Spleen (tissue), 11 donors: ENCODE data around the gene EYS. TPM values are rescaled to one million over a fixed set of nuclear protein-coding genes. Genes with fewer than 3 reads are reported as not detected.
A peak's percentile ranks its signal among the peaks of the same experiment; 100 is the strongest.

ENCODE experiments used
- DNase-seq: peaks from one replicate; pipeline ENCODE4 v3.0.0-alpha.2; 2020
- H3K27ac ChIP-seq, 8 donors: fragments of 200-600 bp; sonication (generic) in 7 of 8; 1 replicate in 4 of 8; 2 replicates in 4 of 8; pipeline versions ENCODE4 v1.5.0 to v1.8.0; 2016 to 2021; ENCODE audit warnings: inconsistent platforms in 4 of 8, mild to moderate bottlenecking in 4 of 8, moderate library complexity in 1 of 8
- H3K27me3 ChIP-seq, 7 donors: fragments of 200-600 bp; sonication (generic) in 6 of 7; replicated peaks in 1 of 7; 1 replicate in 4 of 7; 2 replicates in 3 of 7; pipeline versions ENCODE4 v1.5.0 to v1.8.0; 2016 to 2021; ENCODE audit warnings: inconsistent platforms in 3 of 7, mild to moderate bottlenecking in 1 of 7
- H3K36me3 ChIP-seq, 6 donors: fragments of 200-600 bp; sonication (generic) in 5 of 6; 1 replicate in 4 of 6; 2 replicates in 2 of 6; pipeline versions ENCODE4 v1.5.0 to v1.8.0; 2016 to 2021; ENCODE audit warnings: inconsistent platforms in 2 of 6
- H3K4me1 ChIP-seq, 6 donors: fragments of 200-600 bp; sonication (generic) in 5 of 6; 1 replicate in 3 of 6; 2 replicates in 3 of 6; pipeline versions ENCODE4 v1.5.0 to v1.8.0; 2016 to 2021; ENCODE audit warnings: inconsistent platforms in 3 of 6
- H3K4me3 ChIP-seq, 8 donors: fragments of 200-600 bp; sonication (generic) in 7 of 8; 1 replicate in 4 of 8; 2 replicates in 4 of 8; pipeline versions ENCODE4 v1.5.0 to v1.8.0; 2016 to 2021; ENCODE audit warnings: inconsistent platforms in 4 of 8, mild to moderate bottlenecking in 4 of 8, moderate library complexity in 2 of 8
- H3K9me3 ChIP-seq, 8 donors: fragments of 200-600 bp; sonication (generic) in 7 of 8; 1 replicate in 4 of 8; 2 replicates in 4 of 8; pipeline versions ENCODE4 v1.5.0 to v1.8.0; 2016 to 2021; ENCODE audit warnings: inconsistent platforms in 4 of 8
- POLR2A ChIP-seq, 3 donors: fragments of 450-650 bp; IDR thresholded peaks; one replicate each; pipeline ENCODE4 v1.5.1; 2017; ENCODE audit warnings: antibody characterized with exemption in 3 of 3, mild to moderate bottlenecking in 1 of 3
- POLR2AphosphoS5 ChIP-seq, 3 donors: sonication (generic); formaldehyde crosslinking; IDR thresholded peaks; one replicate each; pipeline ENCODE4 v1.5.1; 2017; ENCODE audit warnings: antibody characterized with exemption in 3 of 3
- WGBS, 5 donors: extraction: QIAGEN DNeasy Blood & Tissue Kit in 3 of 5; methylation state at CpG; one replicate each; pipeline versions ENCODE4 v1.1.5 to v1.1.7; 2013 to 2018; 5-methylcytosine and 5-hydroxymethylcytosine counted together
- intact Hi-C: fragments of 100-400 bp; cut with DNase I; formaldehyde crosslinking; loops from one replicate; pipeline ENCODE4 v1.15.0; 2023; ENCODE audit warnings: low total_unique reads
- polyA plus RNA-seq, 3 donors: library from polyadenylated mRNA; stranded (reverse); fragments of 200-250 nt; gene quantifications; one replicate each; pipeline ENCODE4 v1.2.1, GENCODE V29; 2013
- total RNA-seq, 7 donors: library from RNA; depleted of rRNA in 3 of 7; stranded (reverse); fragments of >200 nt in 3 of 7; fragmentation: NEBNext Ultra II Directional in 4 of 7; extraction: Animal tissue kit (Norgen Biotek cat#: 25700) in 4 of 7; gene quantifications; one replicate each; pipeline versions ENCODE4 v1.1.0 to v1.2.1, GENCODE V29; 2016 to 2021
- TF ChIP-seq, protein P1 (sequence below), 11 experiments: fragments of 200-600 bp in 7 of 11; fragments of 450-650 bp in 4 of 11; sonication (generic) in 4 of 11; IDR thresholded peaks in 8 of 11; conservative IDR thresholded peaks in 3 of 11; 1 replicate in 7 of 11; 2 replicates in 4 of 11; pipeline versions ENCODE4 v1.4.0 to v1.8.0; 2016 to 2021; ENCODE audit warnings: antibody characterized with exemption in 11 of 11, inconsistent platforms in 4 of 11, mild to moderate bottlenecking in 1 of 11
- donor health status: healthy with polysubstance abuse.
- donor health status: DM: no; HTN: no; CAD: no; lungs with moderate emphysema.
- donor health status: DM: no; HTN: no; CAD: no.
- donor health status: Bipolar disorder and iron deficiency.
- donor health status: healthy.
- donor health status: DM: no; HTN: no; CAD: no.
- donor health status: DM: yes; HTN: yes; CAD: no.

The EYS gene
- total and polyA plus RNA-seq, 10 donors = under 0.01 to 0.72 (median 0.28) TPM; not detected in 5

DNA sequence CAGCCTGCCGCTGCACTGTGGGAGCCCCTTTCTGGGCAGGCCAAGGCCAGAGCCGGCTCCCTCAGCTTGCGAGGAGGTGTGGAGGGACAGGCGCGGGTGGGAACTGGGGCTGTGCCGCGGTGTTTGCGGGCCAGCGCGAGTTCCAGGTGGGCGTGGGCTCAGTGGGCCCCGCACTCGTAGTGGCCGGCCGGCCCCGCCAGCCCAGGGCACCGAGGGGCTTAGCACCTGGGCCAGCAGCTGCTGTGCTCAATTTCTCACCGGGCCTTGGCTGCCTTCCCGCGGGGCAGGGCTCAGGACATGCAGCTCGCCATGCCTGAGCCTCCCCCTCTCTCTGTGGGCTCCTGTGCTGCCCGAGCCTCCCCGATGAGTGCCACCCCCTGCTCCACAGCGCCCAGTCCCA, 1683.3 kb downstream of the EYS start:
- 88 to 98% (median 96%) methylated on average over 16 to 24 of the region's 24 CpGs for WGBS, 5 donors
- no peak overlapping the region for H3K27ac ChIP-seq
- intact Hi-C loops = no loop called here
- H3K4me3 ChIP-seq = no peak overlapping the region
- H3K4me1 ChIP-seq = no peaks in the 10 kb centered on the region
- DNase-seq = no peak
- no peaks in the 10 kb centered on the region for H3K27me3 ChIP-seq
- no peaks in the 10 kb centered on the region for H3K36me3 ChIP-seq
- peaks cover 0 to 27% (median 6%) of the 10 kb centered on the region in 8 donors for H3K9me3 ChIP-seq
- TF ChIP-seq POLR2A (IDR thresholded peaks at IDR 0.05) (no peak), POLR2AphosphoS5 (IDR thresholded peaks at IDR 0.05) (no peak)
- TF ChIP-seq, protein P1, sequence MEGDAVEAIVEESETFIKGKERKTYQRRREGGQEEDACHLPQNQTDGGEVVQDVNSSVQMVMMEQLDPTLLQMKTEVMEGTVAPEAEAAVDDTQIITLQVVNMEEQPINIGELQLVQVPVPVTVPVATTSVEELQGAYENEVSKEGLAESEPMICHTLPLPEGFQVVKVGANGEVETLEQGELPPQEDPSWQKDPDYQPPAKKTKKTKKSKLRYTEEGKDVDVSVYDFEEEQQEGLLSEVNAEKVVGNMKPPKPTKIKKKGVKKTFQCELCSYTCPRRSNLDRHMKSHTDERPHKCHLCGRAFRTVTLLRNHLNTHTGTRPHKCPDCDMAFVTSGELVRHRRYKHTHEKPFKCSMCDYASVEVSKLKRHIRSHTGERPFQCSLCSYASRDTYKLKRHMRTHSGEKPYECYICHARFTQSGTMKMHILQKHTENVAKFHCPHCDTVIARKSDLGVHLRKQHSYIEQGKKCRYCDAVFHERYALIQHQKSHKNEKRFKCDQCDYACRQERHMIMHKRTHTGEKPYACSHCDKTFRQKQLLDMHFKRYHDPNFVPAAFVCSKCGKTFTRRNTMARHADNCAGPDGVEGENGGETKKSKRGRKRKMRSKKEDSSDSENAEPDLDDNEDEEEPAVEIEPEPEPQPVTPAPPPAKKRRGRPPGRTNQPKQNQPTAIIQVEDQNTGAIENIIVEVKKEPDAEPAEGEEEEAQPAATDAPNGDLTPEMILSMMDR (IDR thresholded peaks at IDR 0.05 in 8 of 11, conservative IDR thresholded peaks at IDR 0.05 in 3 of 11) = no peak

DNA sequence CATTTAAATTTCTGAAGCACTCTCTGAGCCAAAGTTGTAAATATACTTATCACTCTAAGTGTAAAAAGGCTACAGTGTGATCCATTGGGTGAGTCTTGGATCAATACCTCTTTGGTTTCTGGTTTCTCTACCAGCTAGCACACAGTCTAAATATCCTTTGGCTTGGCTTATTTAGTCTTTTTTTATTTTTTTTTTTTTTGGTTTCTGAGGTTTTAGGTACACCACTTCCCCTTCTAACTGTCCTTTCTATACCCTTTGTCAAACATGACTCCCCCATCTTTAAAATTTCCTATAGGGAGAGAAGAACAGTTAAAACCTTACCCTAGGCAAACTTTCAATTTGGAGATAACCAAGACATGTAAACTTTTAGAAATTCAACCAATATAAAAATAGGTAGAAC, 1692.4 kb downstream of the EYS start:
- H3K27me3 ChIP-seq = no peaks in the 10 kb centered on the region
- no peak overlapping the region for H3K4me3 ChIP-seq
- no peaks in the 10 kb centered on the region for H3K36me3 ChIP-seq
- H3K4me1 ChIP-seq = peaks cover 0 to 3% (median 0%) of the 10 kb centered on the region in 6 donors
- H3K27ac ChIP-seq = no peak overlapping the region
- intact Hi-C loops = no loop called here
- no peak for DNase-seq
- H3K9me3 ChIP-seq = peaks cover 0 to 4% (median 0%) of the 10 kb centered on the region in 8 donors
- TF ChIP-seq, protein P1 (IDR thresholded peaks at IDR 0.05 in 8 of 11, conservative IDR thresholded peaks at IDR 0.05 in 3 of 11) = no peak

DNA sequence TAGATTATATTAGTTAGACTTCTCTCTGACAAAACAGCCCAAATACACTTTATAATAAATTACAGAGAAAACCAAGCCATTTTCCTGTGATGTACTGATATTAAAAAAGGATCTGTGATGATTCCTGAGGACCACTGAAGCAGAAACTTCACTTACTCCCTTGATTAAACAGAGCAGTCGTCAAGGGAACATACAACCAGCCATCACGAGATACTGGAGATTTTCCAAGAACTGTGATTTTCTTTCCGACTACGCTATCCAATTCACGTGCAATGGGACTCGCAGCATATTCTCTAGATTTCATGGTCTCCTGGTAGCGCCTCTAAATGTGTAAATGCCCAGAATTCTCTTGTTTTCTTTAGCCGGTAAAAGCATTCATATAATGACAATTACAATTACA, 1694.0 kb downstream of the EYS start:
- 56 to 83% (median 73%) methylated on average over 8 of the region's 8 CpGs for WGBS, 5 donors
- no peaks in the 10 kb centered on the region for H3K36me3 ChIP-seq
- H3K27ac ChIP-seq = no peak overlapping the region
- no peak for DNase-seq
- no peaks in the 10 kb centered on the region for H3K27me3 ChIP-seq
- TF ChIP-seq POLR2A (IDR thresholded peaks at IDR 0.05) = no peak
- no peak for TF ChIP-seq POLR2AphosphoS5 (IDR thresholded peaks at IDR 0.05)
- TF ChIP-seq, protein P1 (IDR thresholded peaks at IDR 0.05 in 8 of 11, conservative IDR thresholded peaks at IDR 0.05 in 3 of 11) = no peak
- H3K4me1 ChIP-seq = peaks cover 0 to 3% (median 0%) of the 10 kb centered on the region in 6 donors
- H3K4me3 ChIP-seq = peak overlapping the region in 1 of 8 donors; percentile 0
- H3K9me3 ChIP-seq = peaks cover 0 to 6% (median 0%) of the 10 kb centered on the region in 8 donors
- intact Hi-C loops = no loop called here

DNA sequence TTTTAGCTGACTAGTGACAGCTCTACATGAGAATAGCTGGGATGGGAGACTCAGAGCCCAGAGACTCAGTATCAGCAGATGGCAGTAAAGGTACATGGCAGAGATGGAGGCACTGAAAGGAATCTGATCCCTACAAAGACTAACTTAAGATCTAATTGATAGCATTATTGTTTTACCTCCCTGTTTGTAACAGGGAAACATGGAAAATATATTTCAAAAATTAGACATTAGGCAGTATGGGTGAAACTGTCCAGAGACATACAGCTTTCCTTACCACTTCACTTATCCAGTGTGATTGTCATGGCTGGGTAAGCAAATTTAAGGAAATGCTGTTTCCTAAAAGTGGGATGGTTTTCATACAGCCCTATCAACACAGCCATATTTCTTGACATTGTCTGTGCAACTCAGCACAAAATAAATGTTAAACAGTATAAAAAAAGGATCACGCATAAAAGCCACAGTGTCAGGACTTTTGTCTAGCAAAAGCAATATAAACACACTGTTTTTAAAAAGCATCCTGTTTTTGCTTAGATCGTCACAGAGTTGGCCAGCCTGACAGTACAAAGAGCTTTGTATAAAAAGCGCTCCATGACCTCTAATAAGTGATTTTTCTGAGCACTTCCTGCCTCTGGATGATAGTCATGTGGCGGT, 1694.5 kb downstream of the EYS start:
- H3K4me3 ChIP-seq = peak overlapping the region in 1 of 8 donors; percentile 0
- H3K27ac ChIP-seq = no peak overlapping the region
- DNase-seq = no peak
- intact Hi-C loops = no loop called here
- TF ChIP-seq, protein P1 (IDR thresholded peaks at IDR 0.05 in 8 of 11, conservative IDR thresholded peaks at IDR 0.05 in 3 of 11) = peak in 1 of 11 experiments; percentile 34
- TF ChIP-seq POLR2AphosphoS5 (IDR thresholded peaks at IDR 0.05) (no peak), POLR2A (IDR thresholded peaks at IDR 0.05) (no peak)
- whole genome bisulfite sequencing, 5 donors = 52 to 76% (median 60%) methylated on average over 4 of the region's 4 CpGs
- no peaks in the 10 kb centered on the region for H3K36me3 ChIP-seq
- peaks cover 0 to 6% (median 0%) of the 10 kb centered on the region in 8 donors for H3K9me3 ChIP-seq
- peaks cover 0 to 3% (median 0%) of the 10 kb centered on the region in 6 donors for H3K4me1 ChIP-seq
- no peaks in the 10 kb centered on the region for H3K27me3 ChIP-seq
